Measurements from ENCODE around the gene PCGF5. TPM values are rescaled to one million over a fixed set of nuclear protein-coding genes. Genes with fewer than 3 reads are reported as not detected.
"Not testable (repeated sequence)": the region's sequence is repeated elsewhere in the genome, so short reads cannot be mapped to it uniquely, and the experiment has no call there.

Gene PCGF5
- total and polyA plus RNA-seq, 5 donors from 2014 or later: 43.5 to 60.3 (median 53.5) TPM

DNA sequence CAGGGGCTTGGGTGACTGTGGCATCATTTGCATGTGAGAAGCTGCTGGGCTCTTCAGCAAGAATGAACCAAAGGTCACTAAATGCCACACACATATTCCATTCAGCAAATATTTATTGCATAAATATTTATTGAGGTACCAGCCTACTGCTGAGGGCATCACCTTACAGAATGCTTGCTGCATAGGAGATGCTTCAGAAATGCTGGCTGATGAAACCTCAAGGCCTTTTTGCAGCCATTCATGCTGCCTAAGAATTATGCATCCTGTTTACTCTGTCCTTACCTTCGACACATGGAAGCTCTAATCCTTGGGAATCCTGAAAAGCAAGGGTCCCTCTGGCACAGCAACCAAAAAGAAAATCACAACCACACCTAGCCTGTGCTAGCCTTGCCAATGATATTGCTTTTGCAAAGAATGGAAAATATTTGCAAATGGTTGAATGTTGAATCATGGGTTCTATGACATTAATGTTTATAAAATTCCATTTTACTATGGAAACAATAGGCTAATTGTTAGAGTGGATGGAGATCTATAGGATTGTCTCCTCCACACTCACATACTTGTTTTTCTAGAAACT, 79.6 kb downstream of the PCGF5 start:
- Histone ChIP-seq H3K36me3 (ENCODE audit: control insufficient read depth, insufficient read depth, low read length) (no peaks in the 10 kb centered on the region), H3K4me3 (ENCODE audit: low read depth, low read length) (no peak overlapping the region), H3K9me3 (ENCODE audit: control insufficient read depth in 2 of 2, low read length in 2 of 2) (no peaks in the 10 kb centered on the region), H3K27ac (ENCODE audit: insufficient read depth, low read length, poor library complexity, severe bottlenecking) (no peak overlapping the region), H3K4me1 (ENCODE audit: control insufficient read depth, insufficient read depth, low read length, poor library complexity, severe bottlenecking) (peaks cover 12% of the 10 kb centered on the region), H3K27me3 (ENCODE audit: control insufficient read depth, insufficient read depth, low read length) (peaks cover 6% of the 10 kb centered on the region)
- no peaks in the 10 kb centered on the region for H3K9me3 Mint-ChIP-seq
- H3K4me1 Mint-ChIP-seq: peaks cover 0 to 10% (median 7%) of the 10 kb centered on the region in 4 donors
- DNase-seq (no peak), ATAC-seq (ENCODE audit: low read depth in 2 of 2) (no peak)
- no peaks in the 10 kb centered on the region for H3K36me3 Mint-ChIP-seq
- peaks cover 13% of the 10 kb centered on the region for H3K27me3 Mint-ChIP-seq
- H3K4me3 Mint-ChIP-seq: no peak overlapping the region
- no peak overlapping the region for H3K27ac Mint-ChIP-seq

DNA sequence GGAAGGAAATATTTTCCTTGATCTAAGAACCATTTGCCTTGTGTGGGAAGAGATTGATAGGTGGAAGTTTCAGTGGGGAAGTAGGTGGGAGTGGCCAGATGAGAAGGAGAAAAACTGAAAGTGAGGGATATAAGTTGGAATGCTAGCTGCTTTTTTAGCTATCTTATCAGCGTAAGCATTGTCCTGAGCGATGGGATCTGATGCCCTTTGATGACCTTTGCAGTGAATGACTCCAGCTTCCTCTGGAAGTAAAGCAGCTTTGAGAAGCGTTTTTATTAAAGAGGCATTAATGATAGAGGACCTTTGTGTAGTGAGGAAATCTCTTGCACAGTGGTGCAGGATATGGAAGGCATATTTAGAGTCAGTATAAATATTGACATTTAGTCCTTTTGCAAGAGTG, 82.5 kb downstream of the PCGF5 start:
- H3K9me3 Mint-ChIP-seq; H3K4me1 Mint-ChIP-seq; H3K4me3 ChIP-seq (ENCODE audit: low read depth, low read length); DNase-seq; H3K27ac ChIP-seq (ENCODE audit: insufficient read depth, low read length, poor library complexity, severe bottlenecking); H3K27ac Mint-ChIP-seq; H3K4me3 Mint-ChIP-seq; H3K36me3 Mint-ChIP-seq; ATAC-seq (ENCODE audit: low read depth in 2 of 2); H3K27me3 ChIP-seq (ENCODE audit: control insufficient read depth, insufficient read depth, low read length); H3K36me3 ChIP-seq (ENCODE audit: control insufficient read depth, insufficient read depth, low read length); H3K9me3 ChIP-seq (ENCODE audit: control insufficient read depth in 2 of 2, low read length in 2 of 2); H3K27me3 Mint-ChIP-seq: not testable (repeated sequence)
- peaks cover 11% of the 10 kb centered on the region for H3K4me1 ChIP-seq (ENCODE audit: control insufficient read depth, insufficient read depth, low read length, poor library complexity, severe bottlenecking)

DNA sequence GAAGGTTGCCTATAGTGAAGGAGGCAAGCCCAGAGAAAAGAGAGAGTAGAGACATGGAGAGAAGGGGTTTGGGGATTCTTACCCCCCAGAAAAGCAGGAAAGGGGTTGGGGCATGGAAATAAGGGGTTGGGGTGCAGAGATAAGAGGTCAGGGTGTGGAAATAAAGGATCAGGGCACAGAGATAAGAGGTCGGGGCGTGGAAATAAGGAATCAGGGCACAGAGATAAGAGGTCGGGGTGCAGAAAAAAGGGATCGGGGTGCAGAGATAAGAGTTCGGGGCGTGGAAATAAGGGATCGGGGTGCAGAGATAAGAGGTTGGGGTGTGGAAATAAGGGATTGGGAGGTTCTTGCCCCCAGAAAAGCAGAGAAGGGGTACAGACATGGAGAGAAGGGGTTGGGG, 85.5 kb downstream of the PCGF5 start:
- H3K36me3 ChIP-seq (ENCODE audit: control insufficient read depth, insufficient read depth, low read length); H3K4me3 Mint-ChIP-seq; H3K27ac Mint-ChIP-seq; H3K4me1 Mint-ChIP-seq; H3K9me3 Mint-ChIP-seq; H3K36me3 Mint-ChIP-seq; DNase-seq; H3K9me3 ChIP-seq (ENCODE audit: control insufficient read depth in 2 of 2, low read length in 2 of 2); H3K4me3 ChIP-seq (ENCODE audit: low read depth, low read length); ATAC-seq (ENCODE audit: low read depth in 2 of 2); H3K4me1 ChIP-seq (ENCODE audit: control insufficient read depth, insufficient read depth, low read length, poor library complexity, severe bottlenecking); H3K27ac ChIP-seq (ENCODE audit: insufficient read depth, low read length, poor library complexity, severe bottlenecking); H3K27me3 ChIP-seq (ENCODE audit: control insufficient read depth, insufficient read depth, low read length): not testable (repeated sequence)
- peaks cover 19% of the 10 kb centered on the region for H3K27me3 Mint-ChIP-seq

DNA sequence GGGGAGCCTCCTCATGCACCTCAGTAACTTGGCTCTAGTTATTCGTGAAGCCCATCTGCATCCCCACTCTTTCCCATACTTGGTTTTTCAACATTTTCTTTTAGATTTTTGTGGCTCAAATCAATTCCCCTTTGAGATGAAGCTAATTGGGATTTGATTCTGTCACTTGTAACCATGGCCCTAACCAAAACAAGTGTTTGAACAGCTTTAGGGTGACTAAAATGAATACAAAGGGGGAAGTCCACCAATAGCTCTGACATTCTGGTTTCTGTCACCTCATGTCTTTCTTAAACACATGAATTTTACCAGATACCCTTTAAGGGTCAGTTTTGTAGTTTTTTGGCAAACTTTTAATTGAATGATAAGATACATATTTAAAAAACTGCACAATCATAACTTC, 87.0 kb downstream of the PCGF5 start:
- no peak for ATAC-seq (ENCODE audit: low read depth in 2 of 2)
- Mint-ChIP-seq H3K27me3 (peaks cover 31% of the 10 kb centered on the region), H3K4me1 (no peaks in the 10 kb centered on the region), H3K9me3 (no peaks in the 10 kb centered on the region), H3K4me3 (no peak overlapping the region), H3K36me3 (no peaks in the 10 kb centered on the region), H3K27ac (no peak overlapping the region)
- H3K27ac ChIP-seq (ENCODE audit: insufficient read depth, low read length, poor library complexity, severe bottlenecking): no peak overlapping the region
- DNase-seq: no peak
- no peaks in the 10 kb centered on the region for H3K9me3 ChIP-seq (ENCODE audit: control insufficient read depth in 2 of 2, low read length in 2 of 2)
- H3K36me3 ChIP-seq (ENCODE audit: control insufficient read depth, insufficient read depth, low read length): no peaks in the 10 kb centered on the region
- peaks cover 6% of the 10 kb centered on the region for H3K27me3 ChIP-seq (ENCODE audit: control insufficient read depth, insufficient read depth, low read length)
- no peaks in the 10 kb centered on the region for H3K4me1 ChIP-seq (ENCODE audit: control insufficient read depth, insufficient read depth, low read length, poor library complexity, severe bottlenecking)
- no peak overlapping the region for H3K4me3 ChIP-seq (ENCODE audit: low read depth, low read length)

DNA sequence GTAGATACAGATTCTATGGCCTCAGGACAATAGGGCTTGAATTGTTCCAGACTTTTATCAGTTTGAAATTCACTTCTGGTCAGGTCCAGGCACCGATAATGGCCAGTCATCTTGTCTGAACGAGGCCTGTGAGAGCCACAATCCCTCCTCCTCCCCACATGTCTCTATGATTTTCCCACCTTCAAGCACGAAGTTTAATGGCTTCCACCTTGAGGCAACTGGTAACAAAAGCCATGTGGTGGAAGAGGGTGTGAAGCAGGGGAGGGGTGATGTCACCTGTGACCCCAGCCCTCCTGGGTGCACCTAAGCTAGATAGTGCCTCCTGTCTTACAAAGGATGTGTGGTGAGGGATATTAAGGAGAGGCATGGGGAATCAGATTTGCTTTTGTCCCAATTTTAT, 89.2 kb downstream of the PCGF5 start:
- no peak for ATAC-seq (ENCODE audit: low read depth in 2 of 2)
- no peaks in the 10 kb centered on the region for H3K9me3 Mint-ChIP-seq
- H3K4me3 Mint-ChIP-seq: no peak overlapping the region
- H3K27me3 Mint-ChIP-seq: peaks cover 36% of the 10 kb centered on the region
- Histone ChIP-seq H3K27ac (ENCODE audit: insufficient read depth, low read length, poor library complexity, severe bottlenecking) (no peak overlapping the region), H3K36me3 (ENCODE audit: control insufficient read depth, insufficient read depth, low read length) (no peaks in the 10 kb centered on the region), H3K27me3 (ENCODE audit: control insufficient read depth, insufficient read depth, low read length) (peaks cover 10% of the 10 kb centered on the region), H3K9me3 (ENCODE audit: control insufficient read depth in 2 of 2, low read length in 2 of 2) (no peaks in the 10 kb centered on the region), H3K4me1 (ENCODE audit: control insufficient read depth, insufficient read depth, low read length, poor library complexity, severe bottlenecking) (no peaks in the 10 kb centered on the region), H3K4me3 (ENCODE audit: low read depth, low read length) (no peak overlapping the region)
- H3K36me3 Mint-ChIP-seq: no peaks in the 10 kb centered on the region
- DNase-seq: no peak
- H3K27ac Mint-ChIP-seq: no peak overlapping the region
- H3K4me1 Mint-ChIP-seq: peaks cover 0 to 16% (median 7%) of the 10 kb centered on the region in 4 donors

DNA sequence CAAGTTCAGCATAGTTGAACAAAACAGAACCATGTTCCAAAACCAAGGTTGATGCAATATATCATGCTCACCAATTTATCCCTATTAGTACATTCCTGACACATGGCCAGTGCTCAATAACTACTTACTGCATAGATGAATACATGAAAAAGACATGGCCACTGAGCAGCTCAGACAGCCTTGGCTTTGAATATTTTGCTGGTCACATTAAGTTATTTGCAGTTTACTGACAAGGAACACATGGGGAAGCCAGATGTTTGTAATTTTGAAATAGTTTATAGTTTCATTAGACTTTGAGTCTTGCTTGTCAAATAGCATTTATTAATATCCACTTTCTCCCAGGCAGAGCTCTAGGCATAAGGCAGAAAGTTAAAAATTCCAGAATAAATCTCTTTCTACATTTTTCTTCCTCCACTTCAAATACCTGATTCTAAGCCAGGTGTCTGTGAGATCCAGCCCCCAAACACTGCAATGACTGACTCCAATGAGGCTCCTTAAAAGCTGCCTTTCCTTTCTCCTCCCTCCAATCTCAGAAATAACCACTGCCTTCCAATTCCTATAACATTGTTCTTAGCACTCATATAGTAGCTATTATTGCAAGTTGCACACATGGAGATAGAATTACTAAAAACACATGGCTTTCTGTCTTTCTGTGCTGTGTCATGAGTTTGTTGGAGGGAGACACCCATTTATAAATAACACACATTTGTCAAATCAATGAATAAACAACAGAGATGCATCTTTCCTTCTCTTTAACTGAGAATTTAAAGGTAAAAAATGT, 91.3 kb downstream of the PCGF5 start:
- Mint-ChIP-seq H3K27me3 (peaks cover 36% of the 10 kb centered on the region), H3K9me3 (no peaks in the 10 kb centered on the region), H3K36me3 (no peaks in the 10 kb centered on the region), H3K4me3 (no peak overlapping the region), H3K27ac (no peak overlapping the region), H3K4me1 (peaks cover 0 to 16% (median 7%) of the 10 kb centered on the region in 4 donors)
- no peaks in the 10 kb centered on the region for H3K9me3 ChIP-seq (ENCODE audit: control insufficient read depth in 2 of 2, low read length in 2 of 2)
- no peaks in the 10 kb centered on the region for H3K36me3 ChIP-seq (ENCODE audit: control insufficient read depth, insufficient read depth, low read length)
- no peaks in the 10 kb centered on the region for H3K4me1 ChIP-seq (ENCODE audit: control insufficient read depth, insufficient read depth, low read length, poor library complexity, severe bottlenecking)
- no peak overlapping the region for H3K27ac ChIP-seq (ENCODE audit: insufficient read depth, low read length, poor library complexity, severe bottlenecking)
- peaks cover 10% of the 10 kb centered on the region for H3K27me3 ChIP-seq (ENCODE audit: control insufficient read depth, insufficient read depth, low read length)
- no peak overlapping the region for H3K4me3 ChIP-seq (ENCODE audit: low read depth, low read length)
- DNase-seq (no peak), ATAC-seq (ENCODE audit: low read depth in 2 of 2) (no peak)

DNA sequence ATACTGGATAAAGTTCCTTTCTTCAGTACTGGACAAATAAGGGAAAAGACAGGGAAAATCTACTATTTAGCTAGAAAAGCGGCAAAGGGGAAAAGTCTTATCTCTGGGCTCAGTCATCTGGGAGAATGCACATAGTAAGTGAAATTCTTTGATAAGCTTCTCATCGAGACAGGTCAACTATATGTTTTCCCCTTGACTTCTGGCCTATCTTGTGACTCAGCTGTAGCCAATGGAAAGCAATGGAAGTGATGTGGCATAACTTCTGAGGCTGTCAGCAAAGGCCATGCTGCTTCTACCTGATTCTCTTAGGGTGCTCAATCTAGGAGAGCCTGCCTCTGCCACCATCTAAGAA, 91.9 kb downstream of the PCGF5 start:
- ATAC-seq (ENCODE audit: low read depth in 2 of 2): no peak
- H3K9me3 Mint-ChIP-seq: no peaks in the 10 kb centered on the region
- no peaks in the 10 kb centered on the region for H3K4me1 ChIP-seq (ENCODE audit: control insufficient read depth, insufficient read depth, low read length, poor library complexity, severe bottlenecking)

More for the DNA sequence above, 91.9 kb downstream of the PCGF5 start:
- H3K9me3 ChIP-seq (ENCODE audit: control insufficient read depth in 2 of 2, low read length in 2 of 2): no peaks in the 10 kb centered on the region
- H3K4me3 ChIP-seq (ENCODE audit: low read depth, low read length): no peak overlapping the region
- H3K36me3 ChIP-seq (ENCODE audit: control insufficient read depth, insufficient read depth, low read length): no peaks in the 10 kb centered on the region
- H3K27ac Mint-ChIP-seq: no peak overlapping the region
- H3K36me3 Mint-ChIP-seq: no peaks in the 10 kb centered on the region
- H3K27me3 ChIP-seq (ENCODE audit: control insufficient read depth, insufficient read depth, low read length): peaks cover 10% of the 10 kb centered on the region
- no peak overlapping the region for H3K27ac ChIP-seq (ENCODE audit: insufficient read depth, low read length, poor library complexity, severe bottlenecking)
- peaks cover 36% of the 10 kb centered on the region for H3K27me3 Mint-ChIP-seq
- no peak overlapping the region for H3K4me3 Mint-ChIP-seq
- DNase-seq: no peak
- H3K4me1 Mint-ChIP-seq: peaks cover 0 to 16% (median 7%) of the 10 kb centered on the region in 4 donors
